GM23338 (cell line): ENCODE measurements around the gene C17orf50. TPM values are rescaled to one million over a fixed set of nuclear protein-coding genes. Genes with fewer than 3 reads are reported as not detected.

Experiments
- ATAC-seq: fragments of 200-7000 bp; cut with Tn5 transposase; 3 replicates; pipeline ENCODE4 v1.9.1; 2020
- DNase-seq: peaks from one replicate; pipeline ENCODE4 v3.0.0-alpha.2; 2015; ENCODE audit warnings: low spot score
- H2AFZ ChIP-seq: fragments of 200-600 bp; sonication (generic); 2 replicates; pipeline ENCODE4 v1.8.0; 2016; ENCODE audit warnings: antibody characterized with exemption, mild to moderate bottlenecking, moderate library complexity
- H3F3A ChIP-seq: fragments of 200-600 bp; sonication (generic); replicated peaks from 2 replicates; pipeline ENCODE4 v1.8.0; 2017; ENCODE audit warnings: antibody characterized with exemption, mixed run types, low read depth
- H3K27ac ChIP-seq: fragments of 200-600 bp; sonication (generic); 2 replicates; pipeline ENCODE4 v1.6.1; 2016; ENCODE audit warnings: low read depth
- H3K27me3 ChIP-seq: fragments of 200-600 bp; sonication (generic); 2 replicates; pipeline ENCODE4 v1.8.0; 2016; ENCODE audit warnings: mild to moderate bottlenecking, mixed run types, moderate library complexity; ENCODE audit not compliant: insufficient read depth
- H3K36me3 ChIP-seq: fragments of 200-600 bp; sonication (generic); 2 replicates; pipeline ENCODE4 v1.8.0; 2016; ENCODE audit warnings: mild to moderate bottlenecking; ENCODE audit not compliant: insufficient read depth
- H3K4me1 ChIP-seq: fragments of 200-600 bp; sonication (generic); 2 replicates; pipeline ENCODE4 v1.8.0; 2016; ENCODE audit warnings: mild to moderate bottlenecking, moderate library complexity; ENCODE audit not compliant: insufficient read depth
- H3K4me2 ChIP-seq: fragments of 200-600 bp; sonication (generic); 2 replicates; pipeline ENCODE4 v1.7.1; 2017; ENCODE audit warnings: mixed run types
- H3K4me3 ChIP-seq: fragments of 200-600 bp; sonication (generic); 2 replicates; pipeline ENCODE4 v1.6.1; 2016; ENCODE audit warnings: mixed run types
- H3K79me2 ChIP-seq: fragments of 200-600 bp; sonication (generic); replicated peaks from 2 replicates; pipeline ENCODE4 v1.8.0; 2017; ENCODE audit warnings: mild to moderate bottlenecking; ENCODE audit not compliant: insufficient read depth
- H3K9me2 ChIP-seq: fragments of 200-600 bp; sonication (generic); 2 replicates; pipeline ENCODE4 v1.8.0; 2017; ENCODE audit not compliant: insufficient read depth
- H4K20me1 ChIP-seq: fragments of 200-600 bp; sonication (generic); replicated peaks from 2 replicates; pipeline ENCODE4 v1.8.0; 2017; ENCODE audit warnings: mild to moderate bottlenecking; ENCODE audit not compliant: insufficient read depth
- H3K27ac Mint-ChIP-seq: 2 replicates; pipeline ENCODE4 v1.8.0; 2020; ENCODE audit warnings: inconsistent platforms, mild to moderate bottlenecking, moderate library complexity, mixed read lengths
- H3K27me3 Mint-ChIP-seq: 3 replicates; pipeline ENCODE4 v1.8.0; 2022; ENCODE audit warnings: low read depth, mild to moderate bottlenecking, moderate library complexity, mixed read lengths, inconsistent platforms; ENCODE audit not compliant: insufficient read depth, poor library complexity
- H3K36me3 Mint-ChIP-seq: 3 replicates; pipeline ENCODE4 v1.8.0; 2021; ENCODE audit warnings: low read depth, mild to moderate bottlenecking, inconsistent platforms, moderate library complexity, mixed read lengths
- H3K4me1 Mint-ChIP-seq: 3 replicates; pipeline ENCODE4 v1.8.0; 2020; ENCODE audit warnings: mild to moderate bottlenecking, inconsistent platforms, mixed read lengths
- H3K4me3 Mint-ChIP-seq: 3 replicates; pipeline ENCODE4 v1.8.0; 2021; ENCODE audit warnings: moderate library complexity, mild to moderate bottlenecking, inconsistent platforms, mixed read lengths
- H3K9me3 Mint-ChIP-seq: 3 replicates; pipeline ENCODE4 v1.8.0; 2020; ENCODE audit warnings: moderate library complexity, mild to moderate bottlenecking, inconsistent platforms, mixed read lengths
- CTCF ChIP-seq, 2 experiments: fragments of 200-600 bp in 1 of 2; sonication (generic) in 1 of 2; conservative IDR thresholded peaks; 2 replicates each; pipeline versions ENCODE4 v1.5.1 to v1.6.1; 2016 to 2017; ENCODE audit warnings: antibody characterized with exemption in 2 of 2, low read depth in 2 of 2, mild to moderate bottlenecking in 2 of 2, moderate library complexity in 1 of 2
- ETS1 ChIP-seq: IDR thresholded peaks from 2 replicates; pipeline ENCODE4 v1.6.1; 2016; ENCODE audit warnings: antibody characterized with exemption
- EZH2 ChIP-seq: fragments of 200-600 bp; sonication (generic); IDR thresholded peaks from one replicate; pipeline ENCODE4 v1.8.0; 2017; ENCODE audit warnings: antibody characterized with exemption, mild to moderate bottlenecking, low read depth; ENCODE audit not compliant: unreplicated experiment
- EZH2phosphoT487 ChIP-seq: fragments of 200-600 bp; sonication (generic); IDR thresholded peaks from one replicate; pipeline ENCODE4 v1.8.1; 2018; ENCODE audit warnings: antibody characterized with exemption; ENCODE audit not compliant: unreplicated experiment
- JUNB ChIP-seq: IDR thresholded peaks from one replicate; pipeline ENCODE4 v1.6.1; 2016; ENCODE audit warnings: antibody characterized with exemption; ENCODE audit not compliant: unreplicated experiment
- NANOG ChIP-seq: IDR thresholded peaks from 2 replicates; pipeline ENCODE4 v1.6.1; 2016; ENCODE audit warnings: antibody characterized with exemption, borderline replicate concordance
- POLR2AphosphoS5 ChIP-seq: IDR thresholded peaks from 2 replicates; pipeline ENCODE4 v1.6.1; 2016; ENCODE audit warnings: antibody characterized with exemption, low read depth
- REST ChIP-seq: IDR thresholded peaks from one replicate; pipeline ENCODE4 v1.6.1; 2018; ENCODE audit warnings: antibody characterized with exemption; ENCODE audit not compliant: unreplicated experiment
- STAT1 ChIP-seq: IDR thresholded peaks from one replicate; pipeline ENCODE4 v1.6.1; 2016; ENCODE audit warnings: antibody characterized with exemption; ENCODE audit not compliant: unreplicated experiment
- ZNF114 ChIP-seq: fragments of 250-450 bp; sonication (Bioruptor Pico); IDR thresholded peaks from 2 replicates; pipeline ENCODE4 v1.5.0; 2020; ENCODE audit warnings: mild to moderate bottlenecking, moderate library complexity
- ZNF331 ChIP-seq: fragments of 250-450 bp; sonication (Bioruptor Pico); IDR thresholded peaks from 2 replicates; pipeline ENCODE4 v1.5.0; 2020; ENCODE audit warnings: low read depth, mild to moderate bottlenecking, moderate library complexity
- polyA plus RNA-seq: library from polyadenylated mRNA; unstranded; fragments of >200 nt; fragmentation: Nextera tagmentation; extraction: Ambion mirVana; gene quantifications from 2 replicates; pipeline ENCODE4 v1.2.1, GENCODE V29; 2016
- total RNA-seq: library from RNA; depleted of rRNA; stranded (reverse); fragments of >200 nt; shearing (Covaris generic); gene quantifications from 2 replicates; pipeline ENCODE4 v1.2.3, GENCODE V29; 2014

The C17orf50 gene
- total and polyA plus RNA-seq, 2 experiments from 2014 or later = 0.74 to 1.6 TPM

- H4K20me1 ChIP-seq = no peaks in the 10 kb centered on the region; the same call in 1 of the 2 replicates
- Mint-ChIP-seq H3K36me3 (no peaks in the 10 kb centered on the region), H3K4me3 (no peak overlapping the region), H3K9me3 (no peaks in the 10 kb centered on the region; the same call in 2 of the 3 replicates), H3K4me1 (peaks cover 26% of the 10 kb centered on the region), H3K27ac (no peak overlapping the region), H3K27me3 (peaks cover 33% of the 10 kb centered on the region)
- H3K4me2 ChIP-seq = 0 out of 2 replicates have a peak overlapping the region, but pooled peaks have one; percentile 51
- H3K27ac ChIP-seq = no peak overlapping the region
- peaks cover 6% of the 10 kb centered on the region; the same call in 1 of the 2 replicates for H3K4me1 ChIP-seq
- H3K9me2 ChIP-seq = no peaks in the 10 kb centered on the region
- 0 out of 2 replicates have a peak, but pooled peaks cover 2% of the 10 kb centered on the region for H3F3A ChIP-seq
- peak overlapping the region; percentile 76; the same call in 1 of the 2 replicates for H2AFZ ChIP-seq
- DNase-seq (peak; percentile 93), ATAC-seq (peak; percentile 78)
- H3K27me3 ChIP-seq = peaks cover 34% of the 10 kb centered on the region
- no peaks in the 10 kb centered on the region for H3K36me3 ChIP-seq
- no peak overlapping the region for H3K4me3 ChIP-seq
- TF ChIP-seq JUNB (no peak), REST (peak; percentile 31), CTCF (conservative IDR thresholded peaks at IDR 0.05; ENCODE audit: low read depth in 2 of 2) (peak; percentile 78 to 97)
- H3K79me2 ChIP-seq = no peaks in the 10 kb centered on the region
Measured at GRCh38 chr17:35747540-35748017, 13.1 kb upstream of the C17orf50 start.

GRCh38 chr17:35748341-35748841 is 12.3 kb upstream of the C17orf50 start:
- H3K4me1 ChIP-seq = peaks cover 6% of the 10 kb centered on the region; the same call in 1 of the 2 replicates
- peaks cover 26% of the 10 kb centered on the region for H3K27me3 ChIP-seq
- H3F3A ChIP-seq = 0 out of 2 replicates have a peak, but pooled peaks cover 2% of the 10 kb centered on the region
- no peaks in the 10 kb centered on the region for H3K9me2 ChIP-seq
- TF ChIP-seq ETS1 (no peak), EZH2 (no peak), NANOG (no peak), CTCF (conservative IDR thresholded peaks at IDR 0.05; ENCODE audit: low read depth in 2 of 2) (no peak), POLR2AphosphoS5 (no peak), JUNB (no peak), EZH2phosphoT487 (no peak), STAT1 (no peak), ZNF331 (no peak), ZNF114 (no peak)
- no peaks in the 10 kb centered on the region; the same call in 1 of the 2 replicates for H4K20me1 ChIP-seq
- H3K4me2 ChIP-seq = no peak overlapping the region
- Mint-ChIP-seq H3K36me3 (no peaks in the 10 kb centered on the region), H3K4me1 (peaks cover 31% of the 10 kb centered on the region), H3K27me3 (peaks cover 34% of the 10 kb centered on the region), H3K9me3 (no peaks in the 10 kb centered on the region; the same call in 2 of the 3 replicates), H3K27ac (no peak overlapping the region), H3K4me3 (no peak overlapping the region)
- H2AFZ ChIP-seq = 0 out of 2 replicates have a peak overlapping the region, but pooled peaks have one; percentile 28
- DNase-seq (no peak), ATAC-seq (no peak)
- no peak overlapping the region for H3K4me3 ChIP-seq
- no peaks in the 10 kb centered on the region for H3K36me3 ChIP-seq
- no peaks in the 10 kb centered on the region for H3K79me2 ChIP-seq
- no peak overlapping the region for H3K27ac ChIP-seq
